Thyroid gland (tissue), 4 donors: ENCODE results near the gene PARD6B. TPM values are rescaled to one million over a fixed set of nuclear protein-coding genes. Genes with fewer than 3 reads are reported as not detected.

Experiments
- DNase-seq, 2 donors: peaks; one replicate each; pipeline ENCODE4 v3.0.0-alpha.2; 2019
- H3K27ac ChIP-seq, 3 donors: fragments of 200-600 bp; sonication (generic); 1 replicate in 2 of 3; 2 replicates in 1 of 3; pipeline ENCODE4 v1.5.1; 2016 to 2019; ENCODE audit warnings: mild to moderate bottlenecking in 1 of 3, moderate library complexity in 1 of 3
- H3K27me3 ChIP-seq: fragments of 200-600 bp; sonication (generic); one replicate; pipeline ENCODE4 v1.5.1; 2019
- H3K36me3 ChIP-seq, 2 donors: fragments of 200-600 bp; sonication (generic); one replicate each; pipeline ENCODE4 v1.5.1; 2016 to 2019
- H3K4me1 ChIP-seq, 2 donors: fragments of 200-600 bp; sonication (generic); one replicate each; pipeline ENCODE4 v1.5.1; 2017 to 2019
- H3K4me3 ChIP-seq, 3 donors: fragments of 200-600 bp; sonication (generic); replicated peaks in 1 of 3; 1 replicate in 2 of 3; 2 replicates in 1 of 3; pipeline ENCODE4 v1.5.1; 2016; ENCODE audit warnings: mild to moderate bottlenecking in 1 of 3
- H3K9me3 ChIP-seq: fragments of 200-600 bp; sonication (generic); one replicate; pipeline ENCODE4 v1.5.1; 2017
- CTCF ChIP-seq, 6 experiments: fragments of 200-600 bp in 3 of 6; fragments of 450-650 bp in 3 of 6; sonication (generic) in 3 of 6; IDR thresholded peaks; one replicate each; pipeline ENCODE4 v1.5.1; 2016 to 2019; ENCODE audit warnings: antibody characterized with exemption in 6 of 6, mild to moderate bottlenecking in 2 of 6, inconsistent platforms in 1 of 6, moderate library complexity in 1 of 6
- POLR2A ChIP-seq, 2 donors: fragments of 450-650 bp; IDR thresholded peaks; one replicate each; pipeline ENCODE4 v1.6.1; 2017; ENCODE audit warnings: antibody characterized with exemption in 2 of 2, mild to moderate bottlenecking in 2 of 2, moderate library complexity in 1 of 2
- WGBS, 2 donors: methylation state at CpG; one replicate each; pipeline ENCODE4 v1.1.5; 2017; 5-methylcytosine and 5-hydroxymethylcytosine counted together
- intact Hi-C: fragments of 100-400 bp; cut with DNase I; formaldehyde crosslinking; loops from one replicate; pipeline ENCODE4 v1.15.1; 2023
- total RNA-seq, 4 donors: library from RNA; depleted of rRNA; stranded (reverse); fragments of >200 nt; gene quantifications; one replicate each; pipeline ENCODE4 v1.2.3, GENCODE V29; 2016

PARD6B gene
- total RNA-seq, 4 donors from 2014 or later = 14.3 to 18.1 (median 17.7) TPM

GRCh38 chr20:50716518-50716917 lies 14.9 kb upstream of the PARD6B start:
- Histone ChIP-seq H3K4me1 (no peaks in the 10 kb centered on the region), H3K9me3 (no peaks in the 10 kb centered on the region), H3K27ac (no peak overlapping the region), H3K27me3 (no peaks in the 10 kb centered on the region), H3K4me3 (no peak overlapping the region), H3K36me3 (no peaks in the 10 kb centered on the region)
- DNase-seq = no peak
- TF ChIP-seq CTCF (IDR thresholded peaks at IDR 0.05) (no peak), POLR2A (IDR thresholded peaks at IDR 0.05) (no peak)
- WGBS, 2 donors = 76 to 91% methylated on average over 1 of the region's 1 CpG
- intact Hi-C loops = no loop called here

GRCh38 chr20:50717312-50717711 lies 14.1 kb upstream of the PARD6B start:
- H3K9me3 ChIP-seq = no peaks in the 10 kb centered on the region
- H3K36me3 ChIP-seq = no peaks in the 10 kb centered on the region
- no peaks in the 10 kb centered on the region for H3K27me3 ChIP-seq
- intact Hi-C loops = no loop called here
- no peaks in the 10 kb centered on the region for H3K4me1 ChIP-seq
- H3K4me3 ChIP-seq = no peak overlapping the region
- no peak for TF ChIP-seq CTCF (IDR thresholded peaks at IDR 0.05)
- TF ChIP-seq POLR2A (IDR thresholded peaks at IDR 0.05) = no peak
- DNase-seq = no peak
- no peak overlapping the region for H3K27ac ChIP-seq
- WGBS, 2 donors = 87 to 92% methylated on average over 2 of the region's 2 CpGs

- Histone ChIP-seq H3K36me3 (no peaks in the 10 kb centered on the region), H3K9me3 (no peaks in the 10 kb centered on the region), H3K4me3 (no peak overlapping the region), H3K27me3 (no peaks in the 10 kb centered on the region), H3K4me1 (no peaks in the 10 kb centered on the region), H3K27ac (no peak overlapping the region)
- TF ChIP-seq CTCF (IDR thresholded peaks at IDR 0.05) (no peak), POLR2A (IDR thresholded peaks at IDR 0.05) (no peak)
- 52 to 58% methylated on average over 13 of the region's 13 CpGs for WGBS, 2 donors
- DNase-seq = no peak
- intact Hi-C loops = no loop called here
These were observed 13.2 kb upstream of the PARD6B start for GRCh38 chr20:50717974-50718761.

DNA sequence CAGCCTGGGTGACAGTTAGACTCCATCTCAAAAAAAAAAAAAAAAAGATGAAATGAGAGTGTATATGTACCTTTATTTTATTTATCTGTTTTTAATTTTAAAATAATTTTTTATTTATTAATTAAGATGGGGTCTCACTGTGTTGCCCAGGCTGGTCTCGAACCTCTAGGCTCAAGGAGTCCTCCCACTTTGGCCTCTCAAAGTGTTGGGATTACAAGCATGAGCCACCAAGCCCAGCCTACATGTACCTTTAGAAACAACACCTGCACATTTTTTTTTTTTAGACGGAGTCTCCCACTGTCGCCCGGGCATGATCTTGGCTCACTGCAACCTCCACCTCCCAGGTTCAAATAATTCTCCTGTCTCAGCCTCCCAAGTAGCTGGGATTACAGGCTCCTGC lies 12.1 kb upstream of the PARD6B start:
- WGBS, 2 donors = 93 to 94% methylated on average over 4 of the region's 4 CpGs
- DNase-seq = no peak
- H3K27ac ChIP-seq = no peak overlapping the region
- no peak overlapping the region for H3K4me3 ChIP-seq
- H3K27me3 ChIP-seq = no peaks in the 10 kb centered on the region
- intact Hi-C loops = no loop called here
- H3K4me1 ChIP-seq = peaks cover 1 to 3% of the 10 kb centered on the region in 2 donors
- no peaks in the 10 kb centered on the region for H3K36me3 ChIP-seq
- no peak for TF ChIP-seq CTCF (IDR thresholded peaks at IDR 0.05)
- no peak for TF ChIP-seq POLR2A (IDR thresholded peaks at IDR 0.05)
- no peaks in the 10 kb centered on the region for H3K9me3 ChIP-seq

- WGBS, 2 donors = 92% methylated on average over 5 of the region's 5 CpGs
- H3K27ac ChIP-seq = no peak overlapping the region
- peaks cover 8 to 10% of the 10 kb centered on the region in 2 donors for H3K4me1 ChIP-seq
- no peaks in the 10 kb centered on the region for H3K9me3 ChIP-seq
- TF ChIP-seq CTCF (IDR thresholded peaks at IDR 0.05) = no peak
- TF ChIP-seq POLR2A (IDR thresholded peaks at IDR 0.05) = no peak
- no peak overlapping the region for H3K4me3 ChIP-seq
- no peaks in the 10 kb centered on the region for H3K27me3 ChIP-seq
- H3K36me3 ChIP-seq = no peaks in the 10 kb centered on the region
- intact Hi-C loops = no loop called here
- no peak for DNase-seq
These were observed 11.4 kb upstream of the PARD6B start for GRCh38 chr20:50720026-50720425.
